Spleen (tissue), 11 donors: ENCODE measurements around the gene TANC1. TPM values are rescaled to one million over a fixed set of nuclear protein-coding genes. Genes with fewer than 3 reads are reported as not detected.

Experiments used
- DNase-seq: peaks from one replicate; pipeline ENCODE4 v3.0.0-alpha.2; 2020
- H3K27ac ChIP-seq, 8 donors: fragments of 200-600 bp; sonication (generic) in 7 of 8; 1 replicate in 4 of 8; 2 replicates in 4 of 8; pipeline versions ENCODE4 v1.5.0 to v1.8.0; 2016 to 2021; ENCODE audit warnings: inconsistent platforms in 4 of 8, mild to moderate bottlenecking in 4 of 8, moderate library complexity in 1 of 8
- H3K27me3 ChIP-seq, 7 donors: fragments of 200-600 bp; sonication (generic) in 6 of 7; replicated peaks in 1 of 7; 1 replicate in 4 of 7; 2 replicates in 3 of 7; pipeline versions ENCODE4 v1.5.0 to v1.8.0; 2016 to 2021; ENCODE audit warnings: inconsistent platforms in 3 of 7, mild to moderate bottlenecking in 1 of 7
- H3K36me3 ChIP-seq, 6 donors: fragments of 200-600 bp; sonication (generic) in 5 of 6; 1 replicate in 4 of 6; 2 replicates in 2 of 6; pipeline versions ENCODE4 v1.5.0 to v1.8.0; 2016 to 2021; ENCODE audit warnings: inconsistent platforms in 2 of 6
- H3K4me1 ChIP-seq, 6 donors: fragments of 200-600 bp; sonication (generic) in 5 of 6; 1 replicate in 3 of 6; 2 replicates in 3 of 6; pipeline versions ENCODE4 v1.5.0 to v1.8.0; 2016 to 2021; ENCODE audit warnings: inconsistent platforms in 3 of 6
- H3K4me3 ChIP-seq, 8 donors: fragments of 200-600 bp; sonication (generic) in 7 of 8; 1 replicate in 4 of 8; 2 replicates in 4 of 8; pipeline versions ENCODE4 v1.5.0 to v1.8.0; 2016 to 2021; ENCODE audit warnings: inconsistent platforms in 4 of 8, mild to moderate bottlenecking in 4 of 8, moderate library complexity in 2 of 8
- H3K9me3 ChIP-seq, 8 donors: fragments of 200-600 bp; sonication (generic) in 7 of 8; 1 replicate in 4 of 8; 2 replicates in 4 of 8; pipeline versions ENCODE4 v1.5.0 to v1.8.0; 2016 to 2021; ENCODE audit warnings: inconsistent platforms in 4 of 8
- CTCF ChIP-seq, 11 experiments: fragments of 200-600 bp in 7 of 11; fragments of 450-650 bp in 4 of 11; sonication (generic) in 4 of 11; IDR thresholded peaks in 8 of 11; conservative IDR thresholded peaks in 3 of 11; 1 replicate in 7 of 11; 2 replicates in 4 of 11; pipeline versions ENCODE4 v1.4.0 to v1.8.0; 2016 to 2021; ENCODE audit warnings: antibody characterized with exemption in 11 of 11, inconsistent platforms in 4 of 11, mild to moderate bottlenecking in 1 of 11
- POLR2A ChIP-seq, 3 donors: fragments of 450-650 bp; IDR thresholded peaks; one replicate each; pipeline ENCODE4 v1.5.1; 2017; ENCODE audit warnings: antibody characterized with exemption in 3 of 3, mild to moderate bottlenecking in 1 of 3
- POLR2AphosphoS5 ChIP-seq, 3 donors: sonication (generic); formaldehyde crosslinking; IDR thresholded peaks; one replicate each; pipeline ENCODE4 v1.5.1; 2017; ENCODE audit warnings: antibody characterized with exemption in 3 of 3
- WGBS, 5 donors: extraction: QIAGEN DNeasy Blood & Tissue Kit in 3 of 5; methylation state at CpG; one replicate each; pipeline versions ENCODE4 v1.1.5 to v1.1.7; 2013 to 2018; 5-methylcytosine and 5-hydroxymethylcytosine counted together
- intact Hi-C: fragments of 100-400 bp; cut with DNase I; formaldehyde crosslinking; loops from one replicate; pipeline ENCODE4 v1.15.0; 2023; ENCODE audit warnings: low total_unique reads
- microRNA-seq, 3 donors: library from miRNA; unstranded; fragments of <30 nt; microRNA quantifications; one replicate each; pipeline versions ENCODE4 to v1.1.0, GENCODE V29; 2019 to 2020
- polyA plus RNA-seq, 3 donors: library from polyadenylated mRNA; stranded (reverse); fragments of 200-250 nt; gene quantifications; one replicate each; pipeline ENCODE4 v1.2.1, GENCODE V29; 2013
- small RNA-seq, 4 donors: library from RNA; depleted of rRNA; stranded (forward); fragments of <200 nt; gene quantifications; one replicate each; pipeline ENCODE3, GENCODE V24; 2016
- total RNA-seq, 7 donors: library from RNA; depleted of rRNA in 3 of 7; stranded (reverse); fragments of >200 nt in 3 of 7; fragmentation: NEBNext Ultra II Directional in 4 of 7; extraction: Animal tissue kit (Norgen Biotek cat#: 25700) in 4 of 7; gene quantifications; one replicate each; pipeline versions ENCODE4 v1.1.0 to v1.2.1, GENCODE V29; 2016 to 2021
- donor health status: healthy with polysubstance abuse.
- donor health status: DM: no; HTN: no; CAD: no; lungs with moderate emphysema.
- donor health status: DM: no; HTN: no; CAD: no.
- donor health status: Bipolar disorder and iron deficiency.
- donor health status: healthy.
- donor health status: DM: no; HTN: no; CAD: no.
- donor health status: DM: yes; HTN: yes; CAD: no.

Gene TANC1
- total and polyA plus RNA-seq, 10 donors, result 3.1 to 28.2 (median 21.7) TPM

- DNase-seq, result no peak
- 94 to 99% (median 96%) methylated on average over 6 of the region's 6 CpGs for WGBS, 5 donors
- Histone ChIP-seq H3K4me1 (peaks cover 4 to 52% (median 32%) of the 10 kb centered on the region in 6 donors), H3K4me3 (no peak overlapping the region), H3K9me3 (no peaks in the 10 kb centered on the region), H3K36me3 (peaks cover 0 to 55% (median 12%) of the 10 kb centered on the region in 6 donors), H3K27me3 (no peaks in the 10 kb centered on the region), H3K27ac (no peak overlapping the region)
- TF ChIP-seq POLR2A (IDR thresholded peaks at IDR 0.05) (no peak), POLR2AphosphoS5 (IDR thresholded peaks at IDR 0.05) (no peak), CTCF (IDR thresholded peaks at IDR 0.05 in 8 of 11, conservative IDR thresholded peaks at IDR 0.05 in 3 of 11) (no peak)
- intact Hi-C loops, result no loop called here
Measured at GRCh38 chr2:159281002-159281401, 312.6 kb downstream of the TANC1 start.

Small RNA genes lying within 50 kb of the gene (microRNA-seq; reads per million reads assigned to microRNA genes)
- gene MIR6888, result 0 reads per million in 3 donors

Small RNA genes lying within 50 kb of the gene (small RNA-seq; reads per million reads assigned to genes)
- gene MIR6888 (0 reads per million in 4 donors), gene RNU2-21P (0 reads per million in 4 donors), gene RNU6-580P (0 reads per million in 4 donors)

Other genes starting within 250 kb of the TANC1 start
- gene DAPL1, start 173.3 kb upstream of the TANC1 start, total RNA-seq, result under 1 TPM in 1 of 7 donors, not detected in 6; 0.73 TPM
- gene DAPL1, start 173.3 kb upstream of the TANC1 start, polyA plus RNA-seq, result 1 to 10 TPM in 1 of 3 donors, under 1 TPM in 1, not detected in 1; 0.21 to 4.1 TPM